GM21515 (cell line): ENCODE measurements around the gene B3GALT5.
"Not testable (repeated sequence)": the region's sequence is repeated elsewhere in the genome, so short reads cannot be mapped to it uniquely, and the experiment has no call there.

Experiments used
- ATAC-seq: cut with Tn5 transposase; IDR thresholded peaks from one replicate; pipeline ENCODE4 v1.9.1; 2021; ENCODE audit not compliant: unreplicated experiment

Gene B3GALT5

GRCh38 chr21:39612233-39613040 lies at the start of gene B3GALT5:
TSS of gene B3GALT5 (plus strand) at chr21:39612940. CDS start at chr21:39660560, 47,620 bp downstream.
- no peak for ATAC-seq

- ATAC-seq: no peak
These were observed 48.5 kb upstream of the B3GALT5 start for GRCh38 chr21:39564200-39564599.

- ATAC-seq: no peak
These were observed 45.4 kb upstream of the B3GALT5 start for GRCh38 chr21:39567180-39567972.

GRCh38 chr21:39568361-39568760 lies 44.4 kb upstream of the B3GALT5 start:
- no peak for ATAC-seq

GRCh38 chr21:39575775-39576174 lies 37.0 kb upstream of the B3GALT5 start:
- ATAC-seq: no peak

GRCh38 chr21:39576518-39577128 lies 36.1 kb upstream of the B3GALT5 start:
- no peak for ATAC-seq

GRCh38 chr21:39579734-39580332 lies 32.9 kb upstream of the B3GALT5 start:
- no peak for ATAC-seq

GRCh38 chr21:39580744-39581143 lies 32.0 kb upstream of the B3GALT5 start:
- ATAC-seq: no peak

- ATAC-seq: no peak
These were observed 31.3 kb upstream of the B3GALT5 start for GRCh38 chr21:39581414-39581813.

- ATAC-seq: no peak
These were observed 30.0 kb upstream of the B3GALT5 start for GRCh38 chr21:39582749-39583148.

- not testable (repeated sequence) for ATAC-seq
These were observed 29.2 kb upstream of the B3GALT5 start for GRCh38 chr21:39583586-39583985.

GRCh38 chr21:39587376-39587775 lies 25.4 kb upstream of the B3GALT5 start:
- ATAC-seq: no peak

GRCh38 chr21:39588884-39589283 lies 23.9 kb upstream of the B3GALT5 start:
- no peak for ATAC-seq

- ATAC-seq: no peak
These were observed 19.2 kb upstream of the B3GALT5 start for GRCh38 chr21:39593522-39593921.

GRCh38 chr21:39595465-39595864 lies 17.3 kb upstream of the B3GALT5 start:
- ATAC-seq: no peak

GRCh38 chr21:39597595-39597994 lies 15.1 kb upstream of the B3GALT5 start:
- no peak for ATAC-seq

- no peak for ATAC-seq
These were observed 13.4 kb upstream of the B3GALT5 start for GRCh38 chr21:39599191-39599970.

- no peak for ATAC-seq
These were observed 11.4 kb upstream of the B3GALT5 start for GRCh38 chr21:39601187-39601928.

GRCh38 chr21:39602076-39602689 lies 10.6 kb upstream of the B3GALT5 start:
- ATAC-seq: no peak
